ENCODE data around the gene STX19.

Gene STX19

DNA sequence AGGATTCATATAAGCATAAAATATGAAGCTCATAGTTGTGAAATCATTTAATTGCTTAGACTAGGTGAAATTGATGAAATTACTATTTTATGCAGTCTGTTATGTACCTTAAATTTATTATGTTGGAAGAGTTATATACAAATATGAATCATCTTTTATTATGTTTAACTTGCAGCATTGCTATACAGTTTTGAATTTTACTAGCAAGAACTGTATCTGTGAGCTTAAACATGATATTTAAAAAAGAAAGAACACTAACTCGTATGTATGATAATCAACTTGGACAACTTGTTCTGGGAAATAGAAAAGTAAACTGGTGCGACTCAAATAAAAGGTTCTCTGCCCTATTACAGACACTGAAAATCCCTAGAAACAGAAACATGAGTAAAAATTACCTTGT, 1.8 kb downstream of the STX19 start:
- 89 to 95% methylated on average over 1 to 2 of the region's 2 CpGs for WGBS, 2 experiments
- Histone ChIP-seq H3K9me3 (ENCODE audit: control insufficient read depth, low read length) (no peaks in the 10 kb centered on the region), H3K4me3 (ENCODE audit: insufficient read depth, low read depth, low read length) (no peak overlapping the region), H3K27me3 (ENCODE audit: control insufficient read depth, insufficient read depth, low read length, poor library complexity, severe bottlenecking) (no peaks in the 10 kb centered on the region), H3K4me1 (ENCODE audit: control insufficient read depth, insufficient read depth, low read length) (no peaks in the 10 kb centered on the region), H3K27ac (ENCODE audit: insufficient read depth, low read depth, low read length, poor library complexity, severe bottlenecking) (no peak overlapping the region), H3K36me3 (ENCODE audit: control insufficient read depth, insufficient read depth, low read length) (no peaks in the 10 kb centered on the region)

DNA sequence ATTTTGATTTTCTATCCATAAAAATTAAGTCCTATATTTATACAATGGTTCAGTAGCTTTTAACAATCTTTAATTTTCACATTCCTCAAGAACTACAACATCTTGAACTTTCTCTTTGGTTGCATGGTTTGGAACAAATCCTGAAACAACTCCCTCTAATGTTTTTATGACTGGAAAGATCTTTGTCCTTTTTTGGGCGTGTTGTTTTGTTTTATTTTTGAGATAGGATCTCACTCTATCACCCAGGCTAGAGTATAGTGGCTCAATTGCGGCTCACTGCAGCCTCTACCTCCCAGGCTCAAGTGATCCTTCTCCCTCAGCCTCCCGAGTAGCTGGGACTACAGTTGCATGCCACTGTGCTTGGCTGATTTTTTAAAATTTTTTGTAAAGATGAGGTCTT, 4.0 kb downstream of the STX19 start:
- Histone ChIP-seq H3K27ac (ENCODE audit: insufficient read depth, low read depth, low read length, poor library complexity, severe bottlenecking) (no peak overlapping the region), H3K9me3 (ENCODE audit: control insufficient read depth, low read length) (no peaks in the 10 kb centered on the region), H3K36me3 (ENCODE audit: control insufficient read depth, insufficient read depth, low read length) (no peaks in the 10 kb centered on the region), H3K4me3 (ENCODE audit: insufficient read depth, low read depth, low read length) (no peak overlapping the region), H3K27me3 (ENCODE audit: control insufficient read depth, insufficient read depth, low read length, poor library complexity, severe bottlenecking) (no peaks in the 10 kb centered on the region), H3K4me1 (ENCODE audit: control insufficient read depth, insufficient read depth, low read length) (no peaks in the 10 kb centered on the region)
- 91 to 98% methylated on average over 2 to 3 of the region's 3 CpGs for WGBS, 2 experiments

DNA sequence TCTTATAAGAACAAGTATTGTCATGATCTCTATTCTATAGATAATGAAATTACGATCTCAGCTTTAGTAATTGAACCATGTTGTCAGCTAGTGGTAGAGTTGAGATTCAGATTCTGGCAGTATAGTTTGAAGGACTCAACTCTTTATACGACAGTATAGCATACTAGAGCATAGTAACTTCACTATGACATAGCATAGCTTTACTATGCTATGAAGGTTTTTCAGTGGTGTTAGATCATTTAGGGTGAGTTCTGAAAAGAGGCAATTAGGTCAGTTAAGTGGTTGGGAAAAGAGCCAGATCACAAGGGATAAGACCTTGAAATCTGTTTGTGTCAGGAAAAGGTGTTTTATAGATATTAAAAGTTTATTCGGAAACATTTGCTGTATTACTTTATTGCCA, 8.1 kb downstream of the STX19 start:
- no peaks in the 10 kb centered on the region for H3K27me3 ChIP-seq (ENCODE audit: control insufficient read depth, insufficient read depth, low read length, poor library complexity, severe bottlenecking)
- H3K27ac ChIP-seq (ENCODE audit: insufficient read depth, low read depth, low read length, poor library complexity, severe bottlenecking) = no peak overlapping the region
- H3K4me1 ChIP-seq (ENCODE audit: control insufficient read depth, insufficient read depth, low read length) = no peaks in the 10 kb centered on the region
- WGBS, 2 experiments = 90 to 100% methylated on average over 1 to 3 of the region's 3 CpGs
- H3K36me3 ChIP-seq (ENCODE audit: control insufficient read depth, insufficient read depth, low read length) = no peaks in the 10 kb centered on the region
- no peaks in the 10 kb centered on the region for H3K9me3 ChIP-seq (ENCODE audit: control insufficient read depth, low read length)
- H3K4me3 ChIP-seq (ENCODE audit: insufficient read depth, low read depth, low read length) = no peak overlapping the region

DNA sequence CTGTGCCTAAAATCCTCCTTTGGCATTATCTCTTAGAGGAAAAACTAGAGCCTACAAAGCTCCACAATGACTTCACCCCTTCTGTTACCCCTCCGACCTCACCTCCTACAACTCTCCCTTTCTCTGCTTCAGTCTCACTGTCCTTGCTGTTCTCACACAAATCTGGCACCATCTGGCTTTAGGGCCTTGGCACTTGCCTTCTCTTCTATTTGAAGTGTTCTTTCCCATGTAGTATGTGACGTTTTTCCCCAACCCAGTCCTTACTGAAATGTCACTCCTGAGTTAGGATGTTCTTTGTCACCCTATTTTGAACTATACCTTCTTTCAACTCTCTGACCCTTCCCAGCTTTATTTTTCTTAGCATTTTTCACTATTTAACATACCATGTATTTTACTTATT, 8.7 kb downstream of the STX19 start:
- WGBS, 2 experiments = 84 to 88% methylated on average over 2 of the region's 2 CpGs
- H3K36me3 ChIP-seq (ENCODE audit: control insufficient read depth, insufficient read depth, low read length) = no peaks in the 10 kb centered on the region

DNA sequence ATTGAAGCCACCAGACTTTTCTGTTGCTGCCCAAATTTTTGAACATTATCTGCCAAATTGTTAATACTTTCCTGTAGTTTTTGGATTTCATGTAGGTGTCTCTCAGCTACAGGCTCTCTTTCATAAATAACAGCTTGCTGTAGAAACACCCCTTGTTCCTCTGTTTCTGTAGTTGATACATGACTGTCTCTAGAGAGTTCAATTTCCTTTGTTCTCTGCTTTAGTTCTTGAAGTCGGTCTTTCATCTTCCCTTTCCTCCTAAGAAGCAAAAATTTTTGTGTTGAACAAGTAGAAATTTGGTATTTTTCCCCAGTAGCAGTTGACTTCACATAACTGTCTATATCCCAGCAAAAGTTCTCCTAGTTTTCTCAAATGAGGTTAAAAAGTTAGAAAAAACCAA, 13.4 kb downstream of the STX19 start:
- Histone ChIP-seq H3K4me3 (ENCODE audit: insufficient read depth, low read depth, low read length) (no peak overlapping the region), H3K27me3 (ENCODE audit: control insufficient read depth, insufficient read depth, low read length, poor library complexity, severe bottlenecking) (no peaks in the 10 kb centered on the region), H3K27ac (ENCODE audit: insufficient read depth, low read depth, low read length, poor library complexity, severe bottlenecking) (no peak overlapping the region), H3K36me3 (ENCODE audit: control insufficient read depth, insufficient read depth, low read length) (no peaks in the 10 kb centered on the region), H3K4me1 (ENCODE audit: control insufficient read depth, insufficient read depth, low read length) (no peaks in the 10 kb centered on the region), H3K9me3 (ENCODE audit: control insufficient read depth, low read length) (no peaks in the 10 kb centered on the region)
- WGBS, 2 experiments = 100% methylated on average over 1 of the region's 1 CpG; no CpG with 5 or more reads in 1 of the 2 experiments

More for the DNA sequence above, 8.7 kb downstream of the STX19 start:
- no peaks in the 10 kb centered on the region for H3K9me3 ChIP-seq (ENCODE audit: control insufficient read depth, low read length)
- H3K27me3 ChIP-seq (ENCODE audit: control insufficient read depth, insufficient read depth, low read length, poor library complexity, severe bottlenecking) = no peaks in the 10 kb centered on the region
- no peak overlapping the region for H3K4me3 ChIP-seq (ENCODE audit: insufficient read depth, low read depth, low read length)
- no peaks in the 10 kb centered on the region for H3K4me1 ChIP-seq (ENCODE audit: control insufficient read depth, insufficient read depth, low read length)
- H3K27ac ChIP-seq (ENCODE audit: insufficient read depth, low read depth, low read length, poor library complexity, severe bottlenecking) = no peak overlapping the region

- no peaks in the 10 kb centered on the region for H3K4me1 ChIP-seq (ENCODE audit: control insufficient read depth, insufficient read depth, low read length)
- 95 to 100% methylated on average over 1 of the region's 1 CpG for WGBS, 2 experiments
- no peak overlapping the region for H3K27ac ChIP-seq (ENCODE audit: insufficient read depth, low read depth, low read length, poor library complexity, severe bottlenecking)
- H3K36me3 ChIP-seq (ENCODE audit: control insufficient read depth, insufficient read depth, low read length) = no peaks in the 10 kb centered on the region
- no peaks in the 10 kb centered on the region for H3K9me3 ChIP-seq (ENCODE audit: control insufficient read depth, low read length)
- no peaks in the 10 kb centered on the region for H3K27me3 ChIP-seq (ENCODE audit: control insufficient read depth, insufficient read depth, low read length, poor library complexity, severe bottlenecking)
- H3K4me3 ChIP-seq (ENCODE audit: insufficient read depth, low read depth, low read length) = no peak overlapping the region
Measured at GRCh38 chr3:94012185-94012584, 16.2 kb downstream of the STX19 start.

DNA sequence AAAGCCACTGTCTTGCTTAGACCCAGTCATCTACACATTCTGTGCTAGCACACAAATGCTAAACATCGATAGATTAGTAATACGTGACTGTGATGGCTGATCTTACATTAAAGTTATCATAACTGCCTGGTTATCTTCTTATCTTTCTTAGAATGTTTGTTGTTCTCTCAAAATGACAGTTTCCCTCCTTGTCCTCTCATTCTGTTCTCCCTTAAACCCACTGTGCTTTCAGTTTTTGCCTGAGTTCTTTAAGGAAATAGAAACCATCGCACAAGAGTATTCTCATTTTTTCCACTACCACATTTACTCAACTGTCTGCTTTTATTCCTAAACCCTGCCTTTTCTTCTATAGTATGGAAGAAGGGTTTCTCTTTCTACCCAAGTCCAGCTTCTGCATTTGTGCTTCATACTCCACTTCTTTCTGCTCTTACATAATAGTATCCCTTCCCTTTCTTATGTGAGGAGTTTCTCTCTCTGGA, 17.1 kb downstream of the STX19 start:
- 96% methylated on average over 3 of the region's 3 CpGs for WGBS, 2 experiments

DNA sequence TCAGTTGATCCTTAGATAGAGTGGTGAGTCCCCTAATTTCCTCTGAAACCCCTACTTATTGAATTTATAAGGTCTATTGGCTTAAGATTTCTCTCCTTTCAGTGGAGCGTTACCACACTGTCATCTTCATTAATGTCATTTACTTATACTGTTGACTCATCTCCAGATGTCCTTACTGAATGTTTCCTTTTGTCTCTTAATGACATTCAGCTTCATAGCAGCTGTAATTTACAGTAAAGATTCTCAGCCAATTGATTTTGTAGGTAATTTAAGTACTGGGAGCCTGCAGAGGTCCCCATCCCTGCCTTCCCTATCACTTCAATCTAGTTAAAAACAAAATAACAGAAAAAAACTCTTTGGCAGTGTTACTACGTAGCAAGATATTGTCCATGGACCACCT, 18.8 kb downstream of the STX19 start:
- no peaks in the 10 kb centered on the region for H3K9me3 ChIP-seq (ENCODE audit: control insufficient read depth, low read length)
- H3K27ac ChIP-seq (ENCODE audit: insufficient read depth, low read depth, low read length, poor library complexity, severe bottlenecking) = no peak overlapping the region
- H3K36me3 ChIP-seq (ENCODE audit: control insufficient read depth, insufficient read depth, low read length) = no peaks in the 10 kb centered on the region
- no peaks in the 10 kb centered on the region for H3K27me3 ChIP-seq (ENCODE audit: control insufficient read depth, insufficient read depth, low read length, poor library complexity, severe bottlenecking)
- H3K4me1 ChIP-seq (ENCODE audit: control insufficient read depth, insufficient read depth, low read length) = no peaks in the 10 kb centered on the region
- WGBS, 2 experiments = 96 to 98% methylated on average over 2 of the region's 2 CpGs
- no peak overlapping the region for H3K4me3 ChIP-seq (ENCODE audit: insufficient read depth, low read depth, low read length)

More for the DNA sequence above, 17.1 kb downstream of the STX19 start:
- no peaks in the 10 kb centered on the region for H3K36me3 ChIP-seq (ENCODE audit: control insufficient read depth, insufficient read depth, low read length)
- H3K4me1 ChIP-seq (ENCODE audit: control insufficient read depth, insufficient read depth, low read length) = no peaks in the 10 kb centered on the region
- H3K27ac ChIP-seq (ENCODE audit: insufficient read depth, low read depth, low read length, poor library complexity, severe bottlenecking) = no peak overlapping the region
- H3K9me3 ChIP-seq (ENCODE audit: control insufficient read depth, low read length) = no peaks in the 10 kb centered on the region
- H3K27me3 ChIP-seq (ENCODE audit: control insufficient read depth, insufficient read depth, low read length, poor library complexity, severe bottlenecking) = no peaks in the 10 kb centered on the region
- no peak overlapping the region for H3K4me3 ChIP-seq (ENCODE audit: insufficient read depth, low read depth, low read length)

DNA sequence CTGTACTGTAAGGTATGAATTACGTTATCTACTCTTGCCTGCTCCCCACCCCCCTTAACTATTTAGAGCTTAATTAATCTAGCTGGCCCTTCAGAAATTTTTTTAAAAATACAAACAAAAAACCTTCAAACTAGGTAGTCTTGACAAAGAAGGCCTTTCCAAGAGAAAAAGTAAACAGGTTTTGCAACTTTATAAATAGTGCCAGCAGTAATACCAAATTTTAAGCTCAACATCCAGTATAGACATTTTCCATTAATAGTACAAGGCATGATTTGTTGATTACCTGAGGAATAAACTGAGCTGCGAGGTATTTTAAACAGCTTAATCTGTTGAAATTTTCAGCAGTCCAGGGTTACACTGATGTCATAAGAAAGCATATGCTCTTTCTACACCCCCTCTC, 20.1 kb downstream of the STX19 start:
- Histone ChIP-seq H3K4me1 (ENCODE audit: control insufficient read depth, insufficient read depth, low read length) (no peaks in the 10 kb centered on the region), H3K27me3 (ENCODE audit: control insufficient read depth, insufficient read depth, low read length, poor library complexity, severe bottlenecking) (no peaks in the 10 kb centered on the region), H3K9me3 (ENCODE audit: control insufficient read depth, low read length) (no peaks in the 10 kb centered on the region), H3K36me3 (ENCODE audit: control insufficient read depth, insufficient read depth, low read length) (no peaks in the 10 kb centered on the region), H3K4me3 (ENCODE audit: insufficient read depth, low read depth, low read length) (no peak overlapping the region), H3K27ac (ENCODE audit: insufficient read depth, low read depth, low read length, poor library complexity, severe bottlenecking) (no peak overlapping the region)
- WGBS, 2 experiments = 93 to 100% methylated on average over 2 of the region's 2 CpGs

GRCh38 chr3:94004301-94004910, 24.0 kb downstream of the STX19 start:
- H3K4me1 ChIP-seq (ENCODE audit: control insufficient read depth, insufficient read depth, low read length) = no peaks in the 10 kb centered on the region
- no peak overlapping the region for H3K4me3 ChIP-seq (ENCODE audit: insufficient read depth, low read depth, low read length)
- WGBS, 2 experiments = 63 to 74% methylated on average over 3 to 4 of the region's 4 CpGs
- no peak overlapping the region for H3K27ac ChIP-seq (ENCODE audit: insufficient read depth, low read depth, low read length, poor library complexity, severe bottlenecking)
- H3K27me3 ChIP-seq (ENCODE audit: control insufficient read depth, insufficient read depth, low read length, poor library complexity, severe bottlenecking) = no peaks in the 10 kb centered on the region
- no peaks in the 10 kb centered on the region for H3K36me3 ChIP-seq (ENCODE audit: control insufficient read depth, insufficient read depth, low read length)
- no peaks in the 10 kb centered on the region for H3K9me3 ChIP-seq (ENCODE audit: control insufficient read depth, low read length)

Data from ectodermal cell (in vitro differentiated cells).